HG02852 (cell line): ENCODE measurements around the gene GUCY1A2.
"Not testable (repeated sequence)": the region's sequence is repeated elsewhere in the genome, so short reads cannot be mapped to it uniquely, and the experiment has no call there.

Source experiments
- ATAC-seq: cut with Tn5 transposase; IDR thresholded peaks from one replicate; pipeline ENCODE4 v1.9.1; 2021; ENCODE audit warnings: mild to moderate bottlenecking, moderate library complexity; ENCODE audit not compliant: unreplicated experiment

The GUCY1A2 gene

DNA sequence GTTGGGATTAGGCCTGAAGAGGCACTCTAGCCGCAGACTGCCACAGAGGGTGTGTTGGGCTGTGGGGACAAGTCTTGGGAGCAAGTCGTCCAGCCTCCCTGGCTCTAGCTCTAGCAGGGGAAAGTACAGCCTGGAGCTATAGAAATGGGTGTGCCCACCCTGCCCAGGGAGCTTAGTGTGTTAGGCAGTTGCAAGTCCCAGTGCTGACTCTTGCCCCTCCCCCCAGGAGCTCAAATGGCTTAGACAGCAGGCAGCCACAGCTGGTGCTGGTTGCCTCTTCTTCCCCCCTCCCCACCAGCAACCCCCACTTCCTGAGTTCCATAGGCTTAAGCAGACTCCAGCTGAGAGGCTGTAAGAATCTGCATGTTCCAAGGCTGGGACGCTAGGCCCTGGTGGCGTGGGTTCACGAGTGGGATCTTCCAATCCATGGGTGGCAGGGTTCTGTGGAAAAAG lies 61.2 kb downstream of the GUCY1A2 start:
- ATAC-seq, result no peak

DNA sequence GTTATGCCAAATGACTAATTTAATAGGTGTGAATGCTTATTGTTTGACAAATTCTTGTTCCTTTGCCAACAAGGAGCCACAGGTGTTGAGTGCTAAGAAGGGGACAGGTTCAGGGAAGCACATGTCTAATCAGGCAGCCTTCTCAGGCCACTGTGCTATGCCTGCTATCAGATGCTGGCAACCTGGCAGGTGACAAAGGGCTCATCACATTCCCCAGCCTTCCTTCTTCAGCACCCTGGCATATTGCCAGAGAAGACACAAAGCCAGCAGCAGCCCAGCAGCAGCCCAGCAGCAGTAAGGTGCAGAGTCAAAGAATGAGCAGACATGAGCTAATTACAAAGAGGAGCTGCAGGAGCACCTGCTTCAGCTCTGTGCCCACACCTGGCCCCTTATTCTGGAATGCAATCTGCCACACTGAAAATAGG lies 68.2 kb downstream of the GUCY1A2 start:
- no peak for ATAC-seq

DNA sequence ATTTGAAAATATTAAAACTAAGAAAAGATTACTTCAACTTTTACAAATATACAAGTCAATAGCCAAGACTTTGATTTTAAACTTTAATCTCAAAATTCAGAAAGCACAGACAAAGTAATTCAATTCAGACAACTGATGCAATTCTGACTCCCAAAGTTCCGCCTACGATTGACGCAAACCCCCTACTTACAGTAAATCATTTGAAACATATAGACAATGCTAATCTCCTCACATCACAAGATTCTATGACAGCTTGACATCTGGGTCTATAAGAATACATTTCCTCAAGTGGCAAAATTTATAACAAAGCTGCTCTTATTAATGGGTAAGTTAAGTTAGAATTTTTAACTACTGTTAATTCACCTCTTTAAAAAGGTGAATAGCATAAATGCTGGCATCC lies 75.2 kb downstream of the GUCY1A2 start:
- ATAC-seq, result no peak

DNA sequence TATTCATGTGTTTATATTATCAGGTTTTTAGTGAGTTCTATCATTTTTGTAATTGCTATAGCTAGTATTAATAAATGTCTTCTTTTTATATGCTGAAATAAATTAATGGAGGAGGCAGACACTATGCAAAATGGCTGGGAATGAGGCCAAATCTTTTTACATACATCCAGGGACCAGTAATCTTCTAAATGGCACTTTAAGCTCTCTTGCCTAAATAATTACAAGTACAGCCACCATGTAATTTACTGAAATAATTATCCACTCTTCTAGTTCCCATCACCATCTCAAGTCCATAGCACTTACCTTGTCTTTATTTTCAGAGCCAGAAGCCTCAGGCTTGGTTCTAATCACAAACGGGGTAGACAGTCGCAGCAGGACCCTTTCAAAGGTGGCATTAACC lies 79.1 kb downstream of the GUCY1A2 start:
- no peak for ATAC-seq

DNA sequence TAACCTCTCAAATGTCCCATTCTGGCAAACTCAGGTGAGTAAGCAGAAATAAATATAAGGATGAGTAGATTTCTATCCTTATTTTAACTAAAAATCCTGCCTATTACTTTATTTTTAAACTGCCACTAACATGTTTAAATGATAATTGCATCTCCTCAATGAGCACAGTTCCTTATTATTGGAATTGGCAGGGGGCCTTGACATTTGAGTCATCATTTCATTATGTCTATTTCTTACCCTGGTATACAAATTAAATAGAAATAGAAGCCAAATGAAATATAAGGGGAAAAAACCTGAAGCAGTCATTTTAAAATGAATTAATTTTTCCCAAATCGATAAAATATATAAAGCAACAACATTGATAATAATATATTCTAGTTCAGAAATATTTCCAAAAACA lies 81.2 kb downstream of the GUCY1A2 start:
- ATAC-seq, result no peak

DNA sequence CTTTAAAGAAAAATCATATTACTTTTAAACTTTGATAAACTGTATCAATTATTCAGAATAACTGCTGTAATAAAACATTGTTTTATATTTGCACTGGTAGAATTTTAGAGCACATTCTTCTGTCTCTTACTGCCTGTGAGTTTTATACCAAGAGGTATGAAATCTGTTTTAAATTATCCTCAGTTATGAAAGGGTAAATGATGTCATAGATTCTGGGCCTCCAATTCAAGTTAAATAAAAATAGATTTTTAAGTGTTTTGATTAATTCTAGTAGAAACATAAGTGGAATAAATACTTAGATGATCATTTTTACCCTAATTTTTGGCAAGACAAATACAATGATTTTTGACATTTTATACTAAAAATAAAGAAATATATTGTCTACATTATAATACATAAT lies 93.0 kb downstream of the GUCY1A2 start:
- no peak for ATAC-seq

DNA sequence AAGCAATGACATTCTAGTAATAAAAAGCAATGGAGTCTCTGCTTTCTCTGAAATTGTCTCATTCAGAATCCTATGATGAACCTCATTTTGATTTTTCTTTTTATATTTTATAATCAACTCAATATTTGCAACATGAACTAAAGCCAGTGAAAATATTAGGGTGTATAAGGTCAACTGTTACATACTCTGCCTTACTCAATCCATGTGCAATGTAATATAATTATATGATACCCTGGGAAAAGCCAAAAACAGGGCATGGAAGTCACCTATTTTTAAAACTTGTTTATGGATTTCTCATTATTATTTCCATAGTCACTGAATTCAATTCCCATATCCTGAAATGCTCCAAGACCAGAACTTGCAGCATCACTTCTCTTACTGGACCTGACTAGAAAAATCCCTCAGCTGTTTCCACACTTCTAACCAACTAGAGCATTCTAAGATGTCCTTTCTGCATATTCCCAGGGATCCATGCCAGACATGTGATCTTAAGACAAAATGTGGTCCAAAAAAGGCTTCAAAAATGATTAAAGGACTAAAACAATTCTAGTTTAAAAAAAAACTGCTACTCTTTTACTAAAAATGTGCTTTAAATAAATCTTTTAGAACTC lies 97.3 kb downstream of the GUCY1A2 start:
- no peak for ATAC-seq

DNA sequence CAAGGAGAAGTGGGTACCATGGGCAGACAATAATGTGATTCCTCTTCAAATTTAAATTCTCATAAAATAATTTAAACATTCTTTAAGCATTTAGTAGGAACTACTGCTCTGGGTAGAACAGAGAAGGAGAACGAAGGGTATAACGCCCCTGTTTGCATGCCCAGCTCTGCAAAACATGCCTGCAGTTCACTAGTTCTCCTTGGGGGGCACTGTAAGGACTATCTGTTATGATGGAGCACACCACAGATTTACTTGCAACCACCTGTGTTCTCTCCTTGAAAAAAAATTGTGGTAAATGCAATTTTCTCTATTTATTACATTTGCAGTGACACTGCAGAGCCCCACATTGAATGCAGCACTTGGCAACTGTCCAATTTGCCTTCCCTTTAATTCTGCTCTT lies 100.3 kb downstream of the GUCY1A2 start:
- peak; percentile 86 for ATAC-seq

DNA sequence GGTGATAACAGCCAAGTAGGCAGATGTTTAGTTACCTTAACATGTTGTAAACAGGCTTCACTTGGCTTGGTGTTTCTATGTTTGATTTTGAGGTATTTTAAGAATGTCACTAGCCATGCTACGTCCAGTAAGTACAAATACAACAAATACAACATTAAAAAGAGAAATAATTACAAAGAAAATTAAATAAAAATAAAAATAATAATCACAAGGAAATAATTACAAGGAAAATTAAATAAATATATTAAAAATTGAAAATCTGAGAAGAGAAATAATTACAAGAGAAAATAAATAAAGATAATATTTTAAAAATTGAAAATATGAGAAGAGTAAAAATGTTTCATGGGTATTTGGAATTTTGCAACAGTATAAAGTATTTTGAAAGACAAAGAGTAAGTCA lies 103.9 kb downstream of the GUCY1A2 start:
- ATAC-seq, result no peak

DNA sequence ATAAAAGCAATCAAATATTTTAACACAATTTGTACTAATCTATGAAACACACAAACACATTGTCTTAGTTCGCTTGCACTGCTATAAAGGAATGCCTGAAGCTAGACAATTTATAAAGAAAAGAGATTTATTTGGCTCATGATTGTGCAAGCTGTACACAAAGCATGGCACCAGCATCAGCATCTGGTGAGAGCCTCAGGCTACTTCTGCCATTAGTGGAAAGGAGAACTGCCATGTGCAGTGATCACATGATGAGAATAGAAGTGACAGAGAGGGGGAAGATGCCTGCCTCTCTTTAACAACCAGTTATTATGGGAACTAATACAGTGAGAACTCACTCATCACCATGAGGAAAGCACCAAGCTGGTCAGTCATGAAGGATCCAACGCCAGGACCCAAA lies 105.1 kb downstream of the GUCY1A2 start:
- ATAC-seq, result no peak

DNA sequence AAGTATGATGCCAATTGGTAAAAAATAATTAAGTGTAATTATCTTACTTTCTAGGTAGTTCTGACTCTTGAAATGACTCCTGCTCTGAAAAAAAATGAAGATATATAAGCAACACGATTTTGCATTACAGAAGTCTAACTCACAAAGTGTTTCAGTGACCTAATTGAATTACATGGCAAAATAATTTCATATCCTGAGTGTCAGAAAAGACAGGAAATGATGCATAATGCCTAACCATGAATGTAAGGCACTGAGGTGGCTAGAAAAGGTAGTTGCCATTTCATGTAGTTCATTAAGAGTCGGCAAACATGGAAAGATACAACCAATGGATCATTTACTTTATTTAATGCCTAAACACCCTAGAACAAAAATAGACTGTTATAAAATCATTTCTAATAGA lies 113.5 kb downstream of the GUCY1A2 start:
- ATAC-seq, result no peak

DNA sequence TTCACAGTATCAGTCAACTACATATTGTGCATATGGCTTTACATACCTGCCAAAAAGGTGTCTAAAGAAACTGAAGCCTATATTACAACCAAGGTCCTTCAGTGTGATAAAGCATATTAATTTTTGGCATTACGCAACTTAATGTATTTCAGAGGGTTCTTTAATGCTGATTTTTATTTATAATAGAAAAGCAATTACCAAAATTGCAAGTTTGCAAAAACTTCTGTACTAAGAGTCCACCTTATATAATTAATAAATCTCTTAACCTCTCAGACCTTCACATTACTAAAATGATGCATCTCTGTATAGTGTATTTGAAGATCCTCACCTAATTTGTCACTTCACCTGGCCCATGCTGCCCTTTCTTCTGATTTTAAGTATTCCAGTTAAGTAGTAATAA lies 128.6 kb downstream of the GUCY1A2 start:
- ATAC-seq, result no peak

DNA sequence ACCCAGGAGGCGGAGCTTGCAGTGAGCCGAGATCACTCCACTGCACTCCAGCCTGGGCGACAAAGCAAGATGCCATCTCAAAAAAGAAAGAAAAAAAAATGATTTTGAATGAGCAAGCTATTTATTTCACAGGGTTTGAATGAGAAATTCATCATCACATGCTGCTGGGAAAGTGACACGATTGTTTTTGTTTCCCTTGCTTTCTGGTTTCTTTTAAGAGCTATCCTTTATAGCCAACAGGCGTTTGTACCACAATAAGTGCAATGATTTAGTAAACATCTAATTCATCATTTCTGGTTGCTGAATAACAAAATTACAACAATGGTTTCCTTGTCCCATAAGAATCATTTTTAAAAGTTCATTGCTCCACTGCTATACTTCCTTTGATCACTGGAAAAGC lies 129.9 kb downstream of the GUCY1A2 start:
- no peak for ATAC-seq

DNA sequence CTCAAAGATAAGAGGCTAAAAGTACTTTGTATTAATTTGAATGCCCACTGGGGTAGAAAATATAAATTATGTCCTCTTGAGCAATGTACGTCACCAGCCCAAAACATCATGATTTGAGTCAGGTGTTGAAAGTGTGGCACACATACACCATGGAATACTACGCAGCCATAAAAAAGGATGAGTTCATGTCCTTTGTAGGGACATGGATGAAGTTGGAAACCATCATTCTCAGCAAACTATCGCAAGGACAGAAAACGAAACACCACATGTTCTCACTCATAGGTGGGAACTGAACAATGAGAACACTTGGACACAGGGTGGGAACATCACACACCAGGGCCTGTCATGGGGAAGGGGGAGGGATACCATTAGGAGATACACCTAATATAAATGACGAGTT lies 134.6 kb downstream of the GUCY1A2 start:
- not testable (repeated sequence) for ATAC-seq

DNA sequence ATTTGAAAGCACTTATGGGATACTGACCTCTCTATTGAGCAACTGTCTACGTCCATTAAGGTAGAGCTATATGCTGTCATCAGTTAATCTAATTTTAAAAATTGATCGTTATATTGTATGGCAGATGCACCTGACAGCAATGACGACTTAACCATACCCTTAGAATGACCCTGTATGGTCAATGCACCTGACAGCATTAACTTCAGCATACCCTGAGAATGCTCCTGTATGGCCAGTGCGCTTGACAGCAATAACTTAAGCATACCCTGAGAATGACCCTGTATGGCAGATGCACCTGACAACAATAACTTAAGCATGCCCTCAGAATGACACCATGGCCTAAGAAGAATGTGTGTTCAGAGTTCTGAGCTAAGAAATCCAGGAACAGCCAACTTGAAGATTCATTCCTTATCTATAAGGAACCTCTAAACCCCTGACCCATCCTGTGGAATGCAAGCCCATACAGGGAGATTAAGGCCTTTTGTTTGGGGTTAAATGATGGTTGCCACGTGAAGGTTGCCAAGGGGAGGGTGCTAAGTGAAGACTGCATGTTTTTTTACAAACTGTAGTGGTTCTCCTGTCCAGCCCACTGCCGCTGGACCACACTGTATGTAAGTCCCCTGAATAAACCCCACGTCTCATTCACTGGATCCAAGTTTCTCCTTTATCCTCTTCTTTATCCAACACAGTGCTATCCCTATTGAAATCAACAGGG lies 138.3 kb downstream of the GUCY1A2 start:
- ATAC-seq, result no peak

DNA sequence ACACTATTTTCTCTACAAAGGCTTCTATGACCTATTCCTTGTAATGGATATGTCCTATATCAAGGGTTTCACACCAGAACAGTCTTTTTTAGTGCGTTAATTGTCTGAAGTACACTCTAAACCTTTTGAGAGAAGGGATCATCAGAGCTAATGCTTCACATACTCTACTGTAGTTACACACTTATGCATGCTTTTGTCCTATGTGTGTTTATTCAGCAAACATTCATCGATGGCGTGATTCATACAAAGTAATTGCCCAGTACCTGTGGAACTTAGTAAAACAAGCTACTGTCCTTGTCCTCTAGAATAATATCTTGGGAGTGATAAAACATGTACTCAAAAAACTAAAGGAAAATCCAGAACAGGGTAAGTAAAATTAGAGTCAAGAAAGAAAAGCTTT lies 139.2 kb downstream of the GUCY1A2 start:
- no peak for ATAC-seq

DNA sequence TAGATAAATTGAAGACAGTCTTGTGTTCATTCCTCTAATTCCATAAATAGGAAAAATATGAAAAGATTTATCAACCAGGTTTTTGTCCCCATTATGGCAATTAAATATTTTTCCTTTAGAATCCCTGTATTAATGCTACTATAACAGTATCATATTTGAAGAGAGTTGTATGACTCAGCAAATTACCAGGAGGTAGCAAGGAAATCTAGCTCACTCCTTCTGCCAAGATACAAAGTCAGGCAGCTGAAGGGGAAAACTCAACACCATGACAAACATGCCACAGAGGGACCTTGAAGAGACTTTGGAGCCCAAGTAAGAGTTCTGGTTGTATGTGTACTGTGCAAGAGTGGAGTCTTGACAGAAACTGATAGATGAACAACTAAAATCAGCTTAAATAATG lies 143.3 kb downstream of the GUCY1A2 start:
- ATAC-seq, result no peak

DNA sequence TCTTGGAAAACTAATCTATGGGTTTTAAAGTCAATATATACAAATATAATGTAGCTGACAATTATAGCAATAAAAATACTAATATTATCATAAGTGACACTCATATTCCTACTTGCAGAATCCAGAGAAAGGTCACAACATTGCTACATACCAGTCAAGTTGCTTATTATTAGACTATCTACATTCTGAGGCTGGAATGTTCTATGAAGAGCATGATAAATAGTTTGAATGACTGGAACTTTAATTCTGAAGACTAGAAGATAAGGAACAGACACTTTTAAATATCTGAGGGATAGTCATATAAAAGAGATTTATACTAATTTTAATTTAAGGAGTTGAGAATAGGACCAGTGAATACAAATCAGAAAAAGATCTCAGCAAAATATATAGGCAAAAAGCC lies 146.0 kb downstream of the GUCY1A2 start:
- ATAC-seq, result no peak

DNA sequence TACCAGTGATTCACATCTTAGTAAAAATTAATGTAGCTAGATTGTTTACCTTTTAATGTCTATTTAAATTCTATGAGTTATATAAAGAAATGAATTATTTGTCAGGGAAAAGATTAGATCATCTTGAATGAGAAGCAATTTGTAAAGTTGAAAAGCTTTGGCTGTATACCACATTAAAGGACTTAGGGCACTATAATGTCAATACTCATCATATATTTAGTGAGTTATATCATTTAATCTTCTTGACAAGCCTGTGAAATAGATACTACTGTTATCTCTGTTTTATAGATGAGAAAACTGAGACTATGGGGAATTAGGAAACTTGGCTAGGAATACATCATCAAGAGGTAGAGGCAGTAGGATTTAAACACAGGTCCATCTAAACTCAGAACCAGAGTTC lies 160.1 kb downstream of the GUCY1A2 start:
- ATAC-seq, result no peak

DNA sequence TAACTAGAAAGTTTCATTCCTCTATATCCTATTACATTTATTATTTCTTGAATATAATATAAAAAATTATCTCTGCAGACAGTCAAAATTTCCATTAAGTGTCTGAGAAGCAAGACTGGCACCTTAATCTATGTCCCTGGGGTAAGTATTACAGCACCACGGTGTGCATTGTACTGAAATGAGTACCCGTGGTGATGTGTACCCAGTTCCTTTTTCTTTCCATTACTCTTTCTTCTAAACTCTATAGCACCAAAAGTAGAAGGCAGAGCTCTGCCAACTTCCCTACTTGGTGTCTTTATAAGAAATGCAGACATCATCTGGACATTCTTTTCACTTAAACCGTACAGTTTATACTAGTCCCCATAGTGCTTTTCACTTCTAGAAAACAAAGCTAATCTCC lies 161.7 kb downstream of the GUCY1A2 start:
- no peak for ATAC-seq

DNA sequence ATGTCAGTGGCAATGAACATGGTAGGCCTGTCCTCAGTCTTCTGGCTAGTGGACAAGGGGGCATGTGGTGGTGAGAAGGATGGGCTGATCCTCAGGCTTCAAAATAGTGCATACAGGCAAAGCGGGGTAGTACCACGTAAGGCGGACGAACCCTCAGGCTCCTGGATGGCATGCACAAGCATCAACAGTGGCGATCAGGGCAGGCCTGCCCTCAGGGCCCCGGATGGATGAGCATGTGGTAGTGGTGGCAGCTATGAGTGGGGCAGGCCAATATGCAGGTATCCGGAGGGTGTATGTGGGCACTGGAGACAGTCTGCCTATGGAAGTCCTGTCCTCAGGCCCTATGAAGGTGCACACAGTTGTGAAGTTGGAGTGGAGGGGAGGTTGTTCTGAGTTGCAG lies 163.8 kb downstream of the GUCY1A2 start:
- ATAC-seq, result no peak

DNA sequence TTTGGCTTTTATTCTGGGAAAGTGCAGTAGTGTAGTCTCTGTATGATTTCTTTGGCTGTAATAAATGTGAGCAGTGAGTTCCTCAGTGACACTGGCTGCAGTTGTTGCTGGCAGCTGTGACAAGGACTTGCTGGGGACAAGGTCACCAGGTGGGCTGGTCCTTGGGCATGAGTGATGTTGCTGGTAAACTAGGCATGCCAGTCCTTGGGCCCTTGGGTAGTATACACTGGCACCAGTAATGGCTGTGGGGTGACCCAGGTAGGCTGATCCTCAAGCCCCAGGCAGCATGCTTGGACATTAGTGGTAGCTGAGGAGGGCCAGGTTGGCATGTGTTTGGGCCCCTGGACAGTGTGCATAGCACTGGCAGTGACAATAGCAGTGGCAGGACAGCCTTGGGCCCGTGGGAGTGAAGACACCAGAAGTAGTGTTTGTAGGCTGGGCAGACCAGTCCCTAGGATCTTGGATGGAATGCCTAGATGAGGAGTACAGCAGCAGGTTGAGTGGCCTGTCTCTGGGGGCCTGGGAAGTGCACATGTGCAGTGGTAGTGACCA lies 164.3 kb downstream of the GUCY1A2 start:
- no peak for ATAC-seq

DNA sequence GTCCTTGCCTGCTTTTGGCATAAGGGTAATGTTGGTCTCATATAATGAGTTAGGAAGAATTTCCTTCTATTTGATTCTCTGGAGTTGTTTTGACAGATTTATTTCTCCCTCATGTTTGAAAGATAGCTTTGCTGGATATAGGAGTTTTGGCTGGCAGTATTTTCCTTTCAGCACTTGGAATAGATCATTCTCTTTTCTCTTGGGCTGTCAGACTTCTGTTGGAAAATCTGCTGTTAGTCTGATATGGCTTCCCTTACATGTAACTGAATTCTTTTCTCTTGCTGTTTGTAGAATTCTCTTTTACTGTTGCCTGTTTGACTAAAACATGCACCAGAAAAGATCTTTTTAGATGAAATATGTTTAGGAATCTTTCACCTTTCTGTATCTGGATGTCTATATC lies 165.5 kb downstream of the GUCY1A2 start:
- no peak for ATAC-seq
